Lower leg skin (tissue), 4 donors: ENCODE data around the gene TULP1. TPM values are rescaled to one million over a fixed set of nuclear protein-coding genes. Genes with fewer than 3 reads are reported as not detected.

Experiments
- DNase-seq, 2 donors: peaks; one replicate each; pipeline ENCODE4 v3.0.0-alpha.2; 2019; ENCODE audit warnings: low spot score in 2 of 2
- H3K4me3 ChIP-seq: fragments of 200-600 bp; sonication (generic); 2 replicates; pipeline ENCODE4 v1.5.1; 2017; ENCODE audit warnings: mild to moderate bottlenecking, low read depth; ENCODE audit not compliant: poor library complexity, severe bottlenecking
- CTCF ChIP-seq, 3 donors: fragments of 450-650 bp; IDR thresholded peaks; one replicate each; pipeline ENCODE4 v1.5.1; 2016; ENCODE audit warnings: antibody characterized with exemption in 3 of 3, mild to moderate bottlenecking in 3 of 3, moderate library complexity in 2 of 3
- POLR2A ChIP-seq, 2 donors: fragments of 450-650 bp; IDR thresholded peaks; one replicate each; pipeline ENCODE4 v1.6.1; 2016 to 2017; ENCODE audit warnings: antibody characterized with exemption in 2 of 2, mild to moderate bottlenecking in 1 of 2, moderate library complexity in 1 of 2
- whole genome bisulfite sequencing, 2 donors: methylation state at CpG; one replicate each; pipeline ENCODE4 v1.1.5; 2018; 5-methylcytosine and 5-hydroxymethylcytosine counted together
- intact Hi-C: fragments of 100-400 bp; cut with DNase I; formaldehyde crosslinking; loops from one replicate; pipeline ENCODE4 v1.15.0; 2023; ENCODE audit warnings: low total_unique reads
- total RNA-seq, 4 donors: library from RNA; depleted of rRNA; stranded (reverse); fragments of >200 nt; gene quantifications; one replicate each; pipeline ENCODE4 v1.1.0, GENCODE V29; 2016

TULP1 gene
- total RNA-seq, 4 donors from 2014 or later: 0.61 to 0.65 TPM; not detected in 2

GRCh38 chr6:35454391-35455110, 58.1 kb downstream of the TULP1 start:
- WGBS, 2 donors: 51 to 58% methylated on average over 9 of the region's 9 CpGs
- H3K4me3 ChIP-seq: no peak overlapping the region
- TF ChIP-seq POLR2A (IDR thresholded peaks at IDR 0.05) (no peak), CTCF (IDR thresholded peaks at IDR 0.05) (no peak)
- DNase-seq: no peak
- intact Hi-C loops: no loop called here

- WGBS, 2 donors: 9 to 13% methylated on average over 3 of the region's 3 CpGs
- no peak for TF ChIP-seq POLR2A (IDR thresholded peaks at IDR 0.05)
- no peak for TF ChIP-seq CTCF (IDR thresholded peaks at IDR 0.05)
- intact Hi-C loops: loop anchor here (2.0 kb wide), 1 partner anchor 112 kb away; no protein-coding TSS in a partner anchor
- no peak overlapping the region for H3K4me3 ChIP-seq
- DNase-seq: no peak
These were observed 59.5 kb downstream of the TULP1 start for GRCh38 chr6:35453236-35453635.

GRCh38 chr6:35452183-35453090, 60.3 kb downstream of the TULP1 start, which contains the start of gene FANCE:
Gene FANCE (plus strand): TSS chr6:35452338. CDS start chr6:35452546, 208 bp downstream.
- intact Hi-C loops: loop anchor here (2.0 kb wide), 1 partner anchor 112 kb away; no protein-coding TSS in a partner anchor
- WGBS, 2 donors: 1% methylated on average over 37 to 49 of the region's 87 CpGs
- H3K4me3 ChIP-seq: peak within 1 kb of the TSS; percentile 56
- peak; percentile 94 to 100 for DNase-seq
- TF ChIP-seq POLR2A (IDR thresholded peaks at IDR 0.05) (no peak), CTCF (IDR thresholded peaks at IDR 0.05) (no peak)

GRCh38 chr6:35451354-35452182, 61.1 kb downstream of the TULP1 start:
- no peak overlapping the region for H3K4me3 ChIP-seq
- TF ChIP-seq POLR2A (IDR thresholded peaks at IDR 0.05): no peak
- no peak for TF ChIP-seq CTCF (IDR thresholded peaks at IDR 0.05)
- DNase-seq: no peak
- intact Hi-C loops: loop anchor here (2.0 kb wide), 1 partner anchor 111 kb away; no protein-coding TSS in a partner anchor
- 16 to 17% methylated on average over 18 to 20 of the region's 20 CpGs for WGBS, 2 donors

GRCh38 chr6:35449287-35449881, 63.3 kb downstream of the TULP1 start:
- intact Hi-C loops: no loop called here
- 30% methylated on average over 14 of the region's 14 CpGs for WGBS, 2 donors
- no peak overlapping the region for H3K4me3 ChIP-seq
- TF ChIP-seq POLR2A (IDR thresholded peaks at IDR 0.05) (no peak), CTCF (IDR thresholded peaks at IDR 0.05) (peak in 1 of 3 donors; percentile 66)
- DNase-seq: no peak
